K562 (cell line): Measurements from ENCODE around the gene ULK1. TPM values are rescaled to one million over a fixed set of nuclear protein-coding genes. Genes with fewer than 3 reads are reported as not detected.

Experiments
- BDP1 ChIP-seq: IDR thresholded peaks from 3 replicates; pipeline ENCODE4 v1.6.1; 2011; ENCODE audit not compliant: insufficient read length, insufficient read depth
- DACH1 ChIP-seq: fragments of 450-650 bp; IDR thresholded peaks from 2 replicates; pipeline ENCODE4 v1.6.1; 2018; ENCODE audit not compliant: partially characterized antibody
- HDAC3 ChIP-seq: fragments of 450-650 bp; IDR thresholded peaks from 2 replicates; pipeline ENCODE4 v1.6.1; 2018; ENCODE audit warnings: borderline replicate concordance, mild to moderate bottlenecking, moderate library complexity; ENCODE audit not compliant: partially characterized antibody
- HMBOX1 ChIP-seq: sonication (generic); IDR thresholded peaks from 2 replicates; pipeline ENCODE4 v1.6.1; 2016
- LEF1 ChIP-seq: fragments of 450-650 bp; IDR thresholded peaks from 2 replicates; pipeline ENCODE4 v1.6.1; 2016; ENCODE audit warnings: mild to moderate bottlenecking
- MEF2D ChIP-seq: conservative IDR thresholded peaks from 2 replicates; pipeline ENCODE4 v1.6.1; 2016; ENCODE audit warnings: low read depth, missing genetic modification characterization, missing compliant biosample characterization
- NONO ChIP-seq, 2 experiments: fragments of 200-400 bp in 1 of 2; fragments of 450-650 bp in 1 of 2; formaldehyde crosslinking in 1 of 2; IDR thresholded peaks; 2 replicates each; pipeline ENCODE4 v1.6.1; 2017; ENCODE audit warnings: low read depth in 2 of 2, mild to moderate bottlenecking in 2 of 2, moderate library complexity in 2 of 2, low read length in 1 of 2
- SMARCB1 ChIP-seq: IDR thresholded peaks from 2 replicates; pipeline ENCODE4 v1.6.1; 2011; ENCODE audit warnings: improper control_type of control experiment, low read depth; ENCODE audit not compliant: insufficient read length
- TSHZ1 ChIP-seq: fragments of 250-450 bp; sonication (Bioruptor Pico); IDR thresholded peaks from 2 replicates; pipeline ENCODE4 v1.4.0; 2020; ENCODE audit warnings: mild to moderate bottlenecking, moderate library complexity
- ZBTB2 ChIP-seq: fragments of 450-650 bp; IDR thresholded peaks from 2 replicates; pipeline ENCODE4 v1.6.1; 2016; ENCODE audit warnings: antibody characterized with exemption
- ZNF407 ChIP-seq: fragments of 450-650 bp; IDR thresholded peaks from 2 replicates; pipeline ENCODE4 v1.6.1; 2016; ENCODE audit warnings: low read depth
- ZSCAN29 ChIP-seq: fragments of 450-650 bp; IDR thresholded peaks from 2 replicates; pipeline ENCODE4 v1.6.1; 2017
- polyA plus RNA-seq, 8 experiments: library from polyadenylated mRNA; depleted of rRNA in 4 of 8; stranded (reverse) in 5 of 8; unstranded in 3 of 8; fragments of >200 nt; fragmentation: Nextera tagmentation in 2 of 8; fragmentation: Illumina TruSeq in 1 of 8; extraction: Ambion mirVana in 2 of 8; extraction: Trizol in 1 of 8; gene quantifications; 2 replicates each; pipeline versions ENCODE4 v1.2.1 to v1.2.3, GENCODE V29; 2011 to 2014; ENCODE audit warnings: inconsistent platforms in 1 of 8, missing spikeins in 1 of 8
- total RNA-seq, 7 experiments: library from RNA; depleted of rRNA in 6 of 7; stranded (reverse); fragments of >200 nt in 6 of 7; fragmentation: Illumina TruSeq in 2 of 7; extraction: Trizol in 2 of 7; gene quantifications; 2 replicates each; pipeline versions ENCODE4 v1.2.1 to v1.2.3, GENCODE V29; 2011 to 2021; ENCODE audit warnings: low replicate concordance in 1 of 7

ULK1 gene
- total and polyA plus RNA-seq, 9 of the 15 experiments (the other 6 are each of a cell fraction or from before 2014, with no cell fraction given) = 0.15 to 29.4 (median 2.5) TPM

GRCh38 chr12:131860472-131861260 lies 33.8 kb upstream of the ULK1 start (continued):
- no peak for TF ChIP-seq BDP1
- no peak for TF ChIP-seq ZBTB2
- TF ChIP-seq HMBOX1 = no peak
- TF ChIP-seq HDAC3 = peak; percentile 6
- no peak; a peak in 1 of 4 replicates for TF ChIP-seq NONO (IDR thresholded peaks at IDR 0.05; ENCODE audit: low read depth in 2 of 2, low read length in 1 of 2)
- peak; percentile 70; the same call in 1 of the 2 replicates for TF ChIP-seq LEF1
- no peak for TF ChIP-seq TSHZ1 (CRISPR knock-in tag)
- TF ChIP-seq ZSCAN29 = no peak
- TF ChIP-seq SMARCB1 = no peak
- TF ChIP-seq DACH1 = no peak
- no peak for TF ChIP-seq MEF2D
- TF ChIP-seq ZNF407 = peak; percentile 73; the same call in 1 of the 2 replicates
